HCT116 (cell line): Measurements from ENCODE around the gene CA14.
"Not testable (repeated sequence)": the region's sequence is repeated elsewhere in the genome, so short reads cannot be mapped to it uniquely, and the experiment has no call there.

Source experiments
- CEBPB ChIP-seq: IDR thresholded peaks from 2 replicates; pipeline ENCODE4 v1.6.1; 2012; ENCODE audit warnings: low read depth
- CTCF ChIP-seq, 3 experiments: fragments of 200-600 bp in 1 of 3; sonication (generic) in 1 of 3; IDR thresholded peaks in 2 of 3; conservative IDR thresholded peaks in 1 of 3; 2 replicates each; pipeline ENCODE4 v1.5.1; 2012 to 2017; ENCODE audit warnings: low read depth in 2 of 3, low read length in 2 of 3, antibody characterized with exemption in 1 of 3, borderline replicate concordance in 1 of 3, control low read depth in 1 of 3, mild to moderate bottlenecking in 1 of 3, mixed read lengths in 1 of 3, mixed run types in 1 of 3, moderate library complexity in 1 of 3; ENCODE audit not compliant: insufficient read depth in 1 of 3
- ELF1 ChIP-seq: IDR thresholded peaks from 2 replicates; pipeline ENCODE4 v1.6.1; 2012; ENCODE audit warnings: low read depth, borderline replicate concordance
- EZH2phosphoT487 ChIP-seq: fragments of 200-600 bp; IDR thresholded peaks from 2 replicates; pipeline ENCODE4 v1.6.1; 2018; ENCODE audit warnings: antibody characterized with exemption, borderline replicate concordance
- POLR2A ChIP-seq: IDR thresholded peaks from 2 replicates; pipeline ENCODE4 v1.7.0; 2011; ENCODE audit warnings: borderline replicate concordance; ENCODE audit not compliant: insufficient read depth, insufficient read length; ENCODE audit errors: extremely low read depth
- POLR2AphosphoS5 ChIP-seq: IDR thresholded peaks from 2 replicates; pipeline ENCODE4 v1.6.1; 2011; ENCODE audit warnings: mild to moderate bottlenecking, low read depth, low read length, moderate library complexity
- REST ChIP-seq: IDR thresholded peaks from 2 replicates; pipeline ENCODE4 v1.6.1; 2012; ENCODE audit warnings: low read depth

DNA sequence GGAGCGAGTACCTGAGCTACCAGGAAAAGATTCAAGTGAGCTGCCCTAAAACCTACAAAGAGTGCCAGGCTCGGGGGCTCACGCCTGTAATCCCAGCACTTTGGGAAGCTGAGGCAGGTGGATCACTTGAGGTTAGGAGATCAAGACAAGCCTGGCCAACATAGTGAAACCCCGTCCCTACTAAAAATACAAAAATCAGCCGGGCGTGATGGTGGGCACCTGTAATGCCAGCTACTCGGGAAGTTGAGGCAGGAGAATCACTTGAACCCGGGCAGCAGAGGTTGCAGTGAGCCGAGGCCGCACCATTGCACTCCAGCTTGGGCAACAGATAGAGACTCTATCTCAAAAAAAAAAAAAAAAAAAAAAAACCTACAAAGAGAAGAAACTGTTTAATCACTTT lies 24.7 kb upstream of the CA14 start:
- TF ChIP-seq ELF1; CTCF (IDR thresholded peaks at IDR 0.05 in 2 of 3, conservative IDR thresholded peaks at IDR 0.05 in 1 of 3; ENCODE audit: borderline replicate concordance in 1 of 3, insufficient read depth in 1 of 3, low read depth in 2 of 3, low read length in 2 of 3); EZH2phosphoT487; POLR2AphosphoS5; CEBPB; POLR2A; REST: not testable (repeated sequence)
